GM19193 (cell line): ENCODE data around the gene DTNA.

Experiments
- POLR2A ChIP-seq: IDR thresholded peaks from 4 replicates; pipeline ENCODE4 v1.6.1; 2011; ENCODE audit not compliant: insufficient read depth, insufficient read length; ENCODE audit errors: extremely low read depth

Gene DTNA

DNA sequence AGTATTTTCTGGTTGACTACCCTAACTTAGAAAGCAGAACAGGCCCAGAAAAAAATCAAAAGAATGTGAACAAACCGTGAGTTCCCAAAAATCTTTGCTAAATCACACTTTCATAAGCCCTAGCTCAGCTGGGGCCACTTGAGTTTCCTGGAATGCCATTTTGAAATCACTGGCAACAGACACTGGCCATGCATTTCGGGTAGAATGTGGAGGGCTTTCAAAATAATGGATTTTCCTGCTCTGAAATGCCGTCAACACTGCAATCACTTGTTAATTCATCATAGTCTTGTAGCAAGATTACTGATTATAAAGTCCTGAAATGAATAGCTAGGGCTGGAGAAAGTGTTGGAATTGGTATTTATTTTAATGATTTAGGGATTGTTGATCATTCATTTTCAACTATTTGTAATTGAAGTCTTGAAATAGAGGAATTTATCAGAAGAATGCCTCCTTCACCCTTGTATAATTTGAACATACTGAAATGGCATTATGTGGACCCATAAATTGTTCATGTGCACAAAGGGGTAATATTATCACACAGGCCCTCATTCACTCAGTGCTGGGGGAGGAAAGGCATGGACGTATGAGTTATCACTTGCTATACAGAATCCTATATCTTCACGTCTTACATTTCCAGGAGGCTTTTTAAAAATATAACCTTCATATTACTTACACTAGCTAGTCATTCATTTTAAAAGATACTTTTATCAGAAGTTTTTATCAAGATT is 134.8 kb downstream of the DTNA start:
- TF ChIP-seq POLR2A: no peak

DNA sequence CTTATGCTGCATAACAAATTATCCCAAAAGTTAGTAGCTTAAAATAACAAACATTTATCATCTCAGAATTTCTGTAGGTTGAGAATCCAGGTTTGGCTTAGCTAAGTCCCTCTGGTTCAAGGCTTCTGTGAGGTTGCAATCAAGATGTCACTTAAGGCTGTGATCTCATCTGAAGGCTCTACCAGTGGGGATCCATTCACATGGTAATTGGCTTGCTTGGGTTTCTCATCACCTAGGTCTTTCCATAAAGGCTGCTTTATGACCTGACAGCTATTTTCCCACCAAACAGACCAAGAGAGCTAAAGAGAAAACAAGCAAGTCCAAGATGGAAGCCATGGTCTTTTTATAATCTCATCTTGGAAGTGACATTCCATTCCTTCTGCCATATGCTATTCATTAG is 137.3 kb downstream of the DTNA start:
- TF ChIP-seq POLR2A: no peak

- no peak for TF ChIP-seq POLR2A
These were observed 138.1 kb downstream of the DTNA start for GRCh38 chr18:34848156-34848555.

DNA sequence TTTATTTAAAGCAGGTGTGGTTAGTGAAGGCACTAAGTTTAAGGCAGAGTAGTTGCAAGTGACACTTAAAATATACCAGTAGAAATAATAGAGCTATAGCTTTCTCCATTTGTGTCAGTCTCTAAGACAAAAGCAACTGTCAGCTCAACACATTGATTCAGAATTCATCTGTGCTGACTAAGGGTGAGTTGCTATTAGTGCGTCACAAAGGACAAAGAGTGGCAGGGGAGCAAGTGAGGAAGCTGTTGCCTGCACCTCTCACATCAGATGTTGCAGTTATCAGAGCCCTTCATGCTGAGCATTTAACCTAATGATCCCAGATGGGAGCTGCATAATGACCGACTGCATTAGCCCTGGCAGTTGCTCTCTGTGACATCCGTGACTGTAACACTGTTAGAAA is 138.6 kb downstream of the DTNA start:
- TF ChIP-seq POLR2A: no peak

DNA sequence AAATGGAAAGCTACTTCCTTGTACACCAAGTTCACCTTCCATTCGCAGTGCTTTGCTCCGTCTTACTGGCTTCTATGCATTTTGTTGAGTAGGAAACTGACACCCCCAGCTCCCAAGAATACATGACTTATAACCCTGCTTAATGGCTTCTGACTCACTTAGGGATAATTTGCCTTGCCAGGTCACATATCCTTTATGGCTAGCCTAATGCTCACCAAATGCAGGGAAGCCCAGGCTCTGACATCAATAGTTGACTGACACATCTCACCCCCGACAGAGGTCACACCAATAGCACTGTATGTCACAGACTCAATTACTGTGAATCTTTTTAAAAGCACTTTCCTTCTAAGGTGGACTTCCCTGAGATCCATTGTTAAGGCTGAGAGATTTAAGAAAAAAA is 147.2 kb downstream of the DTNA start:
- TF ChIP-seq POLR2A: no peak

GRCh38 chr18:34858188-34858587 is 148.1 kb downstream of the DTNA start:
- no peak for TF ChIP-seq POLR2A

GRCh38 chr18:34859496-34859895 is 149.4 kb downstream of the DTNA start:
- no peak for TF ChIP-seq POLR2A

DNA sequence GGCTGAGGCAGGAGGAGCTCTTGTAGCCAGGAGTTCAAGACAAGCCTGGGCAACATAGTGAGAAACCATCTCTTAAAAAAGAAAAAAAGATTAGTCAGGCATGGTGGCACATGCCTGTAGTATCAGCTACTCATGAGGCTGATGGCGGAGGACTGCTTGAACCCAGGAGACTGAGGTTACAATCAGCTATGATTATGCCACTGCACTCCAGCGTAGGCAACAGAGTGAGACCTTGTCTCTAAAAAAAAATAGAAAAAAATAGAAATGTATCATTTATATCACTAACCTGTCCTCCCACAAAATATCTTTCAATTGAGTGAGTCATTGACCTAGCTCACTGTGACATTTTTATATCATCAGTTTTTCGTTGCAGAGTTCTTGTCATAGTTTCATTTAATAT is 152.5 kb downstream of the DTNA start:
- TF ChIP-seq POLR2A: no peak

- TF ChIP-seq POLR2A: no peak
These were observed 153.6 kb downstream of the DTNA start for GRCh38 chr18:34863702-34864101.

GRCh38 chr18:34864836-34865497 is 154.9 kb downstream of the DTNA start:
- no peak for TF ChIP-seq POLR2A

GRCh38 chr18:34866310-34866709 is 156.2 kb downstream of the DTNA start:
- TF ChIP-seq POLR2A: no peak

- TF ChIP-seq POLR2A: no peak
These were observed 156.6 kb downstream of the DTNA start for GRCh38 chr18:34866739-34867138.

DNA sequence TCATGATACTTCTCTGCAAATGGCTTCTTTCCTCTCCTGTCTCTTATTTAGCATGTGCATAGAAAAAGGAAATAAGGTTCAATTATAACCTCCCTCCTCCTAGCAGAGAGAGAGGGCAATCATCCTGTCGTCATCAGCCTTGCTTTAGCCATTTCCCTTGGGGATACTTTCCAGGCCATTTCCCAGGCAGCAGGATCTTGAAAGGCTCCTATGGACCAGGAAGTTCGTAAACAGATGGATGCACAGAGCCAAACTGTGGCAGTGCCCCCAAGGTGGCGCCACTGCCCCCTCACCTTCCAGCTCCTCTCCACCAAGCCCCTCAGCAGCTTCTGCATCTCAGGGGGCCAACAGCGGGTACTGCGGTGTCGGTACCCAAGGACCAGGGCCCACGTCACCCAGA is 157.4 kb downstream of the DTNA start:
- TF ChIP-seq POLR2A: no peak

DNA sequence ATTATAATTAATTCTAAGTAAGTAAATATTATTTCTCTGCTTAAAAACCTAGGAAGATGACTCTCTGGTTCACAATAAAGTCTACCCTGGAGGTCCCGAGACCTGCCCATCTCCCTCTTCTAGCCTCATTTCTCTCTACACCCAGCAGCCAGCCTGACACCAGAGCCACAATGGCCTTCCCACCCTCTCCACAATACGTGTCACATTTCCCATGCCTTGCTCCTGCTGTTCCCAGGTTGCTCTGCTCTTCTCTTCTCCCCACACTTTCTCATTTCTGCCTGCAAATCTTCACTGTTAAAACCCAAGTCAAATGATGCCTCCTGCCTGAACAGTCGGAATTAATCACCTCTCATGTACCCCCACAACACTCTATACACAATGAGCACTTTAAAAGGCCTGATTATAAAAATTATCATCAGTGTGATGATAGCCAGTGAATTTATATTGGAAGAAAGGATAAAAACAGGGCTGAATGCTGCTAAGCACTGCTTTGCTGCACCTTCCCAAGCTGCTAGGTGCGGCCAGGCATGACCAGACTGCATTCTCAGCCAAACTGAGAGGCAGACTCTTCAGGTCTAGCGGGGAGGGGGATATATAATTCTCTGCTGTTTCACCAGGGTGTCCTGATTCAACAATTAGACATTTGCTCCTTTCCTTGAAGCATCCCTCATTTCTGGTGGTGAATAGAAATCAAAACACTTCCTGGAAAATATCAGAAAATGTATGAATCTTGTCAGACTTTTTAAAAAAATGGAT is 160.6 kb downstream of the DTNA start:
- TF ChIP-seq POLR2A: no peak

DNA sequence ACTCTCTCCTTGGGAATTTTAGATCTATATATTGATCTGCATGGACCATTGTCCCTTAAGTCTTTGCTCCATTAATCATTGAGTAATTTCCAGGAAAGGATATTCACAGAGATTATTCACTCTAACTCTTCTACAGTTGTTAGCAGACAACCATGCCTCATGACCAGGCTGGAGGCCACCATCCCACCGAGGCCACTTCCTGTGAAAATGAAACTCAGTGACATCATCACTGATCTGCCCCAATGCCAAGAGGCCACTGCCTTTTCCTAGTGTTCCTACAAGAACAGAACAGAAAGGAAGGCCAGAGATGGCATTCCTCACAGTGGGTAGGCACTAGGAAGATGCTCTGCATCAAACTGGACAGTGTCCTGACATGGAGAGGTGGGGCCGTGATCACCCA is 161.3 kb downstream of the DTNA start:
- TF ChIP-seq POLR2A: no peak

- TF ChIP-seq POLR2A: no peak
These were observed 162.0 kb downstream of the DTNA start for GRCh38 chr18:34872066-34872465.
